ENCODE results near the gene ARIH2.

GRCh38 chr3:48974076-48974864, 55.6 kb downstream of the ARIH2 start:
- TF ChIP-seq, protein P1, sequence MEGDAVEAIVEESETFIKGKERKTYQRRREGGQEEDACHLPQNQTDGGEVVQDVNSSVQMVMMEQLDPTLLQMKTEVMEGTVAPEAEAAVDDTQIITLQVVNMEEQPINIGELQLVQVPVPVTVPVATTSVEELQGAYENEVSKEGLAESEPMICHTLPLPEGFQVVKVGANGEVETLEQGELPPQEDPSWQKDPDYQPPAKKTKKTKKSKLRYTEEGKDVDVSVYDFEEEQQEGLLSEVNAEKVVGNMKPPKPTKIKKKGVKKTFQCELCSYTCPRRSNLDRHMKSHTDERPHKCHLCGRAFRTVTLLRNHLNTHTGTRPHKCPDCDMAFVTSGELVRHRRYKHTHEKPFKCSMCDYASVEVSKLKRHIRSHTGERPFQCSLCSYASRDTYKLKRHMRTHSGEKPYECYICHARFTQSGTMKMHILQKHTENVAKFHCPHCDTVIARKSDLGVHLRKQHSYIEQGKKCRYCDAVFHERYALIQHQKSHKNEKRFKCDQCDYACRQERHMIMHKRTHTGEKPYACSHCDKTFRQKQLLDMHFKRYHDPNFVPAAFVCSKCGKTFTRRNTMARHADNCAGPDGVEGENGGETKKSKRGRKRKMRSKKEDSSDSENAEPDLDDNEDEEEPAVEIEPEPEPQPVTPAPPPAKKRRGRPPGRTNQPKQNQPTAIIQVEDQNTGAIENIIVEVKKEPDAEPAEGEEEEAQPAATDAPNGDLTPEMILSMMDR (IDR thresholded peaks at IDR 0.05): no peak
- TF ChIP-seq POLR2A (IDR thresholded peaks at IDR 0.05) (no peak), POLR2AphosphoS5 (IDR thresholded peaks at IDR 0.05) (no peak)
